ENCODE results near the gene BTBD10. TPM values are rescaled to one million over a fixed set of nuclear protein-coding genes. Genes with fewer than 3 reads are reported as not detected.
"Not testable (repeated sequence)": the region's sequence is repeated elsewhere in the genome, so short reads cannot be mapped to it uniquely, and the experiment has no call there.

BTBD10 gene
- total RNA-seq, 1 donor from 2014 or later = 126 TPM

DNA sequence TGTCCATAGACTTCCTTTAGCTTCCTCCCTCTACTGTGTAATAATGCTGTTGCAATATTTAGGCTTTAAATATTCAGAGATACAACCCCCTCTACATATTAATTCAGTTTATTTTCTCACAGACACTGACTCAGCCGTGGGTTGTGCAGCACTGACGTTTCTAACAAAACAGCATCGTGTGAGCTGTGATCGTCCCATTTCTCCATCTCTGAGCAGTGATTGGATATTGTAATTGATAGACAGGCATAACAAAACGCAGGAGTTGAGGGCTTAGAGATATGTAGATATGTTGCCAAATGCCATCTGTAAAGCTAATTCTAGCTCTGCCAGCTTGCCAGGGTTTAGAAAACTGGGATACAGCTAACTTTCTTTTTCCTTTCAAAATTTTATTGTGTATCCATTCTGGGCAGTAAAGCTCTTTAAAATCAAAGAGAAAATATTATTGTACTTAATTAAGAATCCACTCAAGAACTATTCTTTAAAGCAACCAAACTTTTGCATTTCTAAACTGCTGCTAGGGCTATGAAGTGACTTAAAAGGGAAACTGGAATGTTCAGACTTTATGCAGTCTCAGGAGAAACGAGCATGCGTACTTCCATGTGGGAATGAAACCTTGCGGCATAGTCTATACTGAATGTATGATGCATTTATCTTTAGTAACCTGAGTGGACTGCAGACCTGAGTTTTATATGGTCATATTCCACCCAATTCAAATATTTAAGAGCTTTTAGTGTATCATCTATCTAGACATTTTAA, 22.7 kb downstream of the BTBD10 start:
- DNase-seq (ENCODE audit: low read depth) = peak; percentile 96

DNA sequence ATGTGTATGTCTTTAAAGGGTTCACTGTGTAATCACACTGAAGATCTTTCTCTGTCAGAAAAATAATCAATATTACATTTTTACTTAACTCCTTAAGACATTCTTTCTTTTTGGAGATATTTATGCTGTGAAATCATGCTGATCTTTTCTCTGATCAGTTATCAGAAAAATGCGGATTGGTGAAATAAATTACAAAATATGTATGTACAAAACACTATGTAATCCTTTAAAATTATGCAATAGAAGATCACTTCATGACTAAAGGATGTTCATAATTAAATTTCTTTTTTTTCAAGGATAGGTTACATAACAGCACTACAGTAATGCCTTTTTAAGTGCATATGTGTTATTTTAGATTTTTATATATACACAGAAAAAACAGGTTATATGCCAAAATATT, 24.7 kb downstream of the BTBD10 start:
- DNase-seq (ENCODE audit: low read depth) = no peak

DNA sequence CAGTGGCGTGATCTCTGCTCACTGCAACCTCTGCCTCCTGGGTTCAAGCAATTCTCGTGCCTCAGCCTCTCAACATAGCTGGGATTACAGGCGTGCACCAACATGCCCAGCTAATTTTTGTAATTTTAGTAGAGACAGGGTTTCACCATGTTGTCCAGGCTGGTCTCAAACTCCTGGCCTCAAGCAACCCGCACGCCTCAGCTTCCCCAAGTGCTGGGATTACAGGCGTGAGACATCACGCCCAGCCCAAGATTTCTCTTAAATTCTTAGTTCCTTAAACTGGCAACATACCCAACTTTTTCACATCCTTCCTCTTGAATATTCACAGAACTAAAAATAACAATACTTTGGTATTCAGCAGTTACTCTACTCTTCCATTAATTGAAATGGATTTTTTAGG, 26.2 kb downstream of the BTBD10 start:
- DNase-seq (ENCODE audit: low read depth) = not testable (repeated sequence)

DNA sequence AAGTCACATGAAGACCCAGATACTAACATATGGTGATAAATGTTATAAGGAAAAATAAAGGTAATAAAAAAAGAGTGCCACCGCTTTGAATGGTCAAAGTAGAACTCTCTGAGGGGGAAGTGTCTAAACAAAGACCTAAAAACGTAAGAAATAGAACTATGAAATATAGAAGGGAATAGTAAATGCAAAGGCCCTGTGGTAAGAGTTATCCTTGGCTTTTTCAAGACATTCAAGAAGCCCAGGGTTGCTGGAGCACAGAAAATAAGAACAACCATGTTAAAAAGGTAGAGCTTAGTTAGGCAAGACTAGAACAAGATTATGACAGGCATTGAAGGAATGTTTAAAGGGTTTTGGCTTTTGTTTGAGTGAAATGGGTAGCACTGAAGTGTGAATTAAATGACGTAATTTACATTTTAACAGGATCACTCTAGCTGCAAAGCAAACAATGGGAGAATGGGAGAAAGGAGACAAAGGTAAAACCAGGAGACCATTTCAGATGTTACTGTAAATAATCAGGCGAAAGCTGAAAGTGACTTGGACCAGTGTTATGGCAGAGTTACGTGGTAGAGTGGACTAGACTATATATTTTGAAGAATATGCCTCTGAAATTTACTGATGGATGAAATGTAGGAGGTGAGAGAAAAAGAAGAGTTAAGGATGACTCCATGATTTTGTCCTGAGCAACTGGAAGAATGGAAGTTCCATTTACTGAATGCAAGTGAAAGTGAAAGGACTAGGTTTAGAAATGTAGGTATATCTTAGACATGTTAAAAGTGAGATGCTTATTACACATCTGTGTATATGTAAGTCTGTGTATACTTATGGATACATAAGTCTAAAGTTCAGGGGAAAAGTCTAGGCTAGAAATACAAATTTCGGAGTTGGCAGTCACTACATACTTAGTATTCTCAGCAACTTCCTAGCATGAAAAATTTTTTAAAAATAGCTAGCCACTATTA, 28.5 kb downstream of the BTBD10 start:
- DNase-seq (ENCODE audit: low read depth) = peak; percentile 96

DNA sequence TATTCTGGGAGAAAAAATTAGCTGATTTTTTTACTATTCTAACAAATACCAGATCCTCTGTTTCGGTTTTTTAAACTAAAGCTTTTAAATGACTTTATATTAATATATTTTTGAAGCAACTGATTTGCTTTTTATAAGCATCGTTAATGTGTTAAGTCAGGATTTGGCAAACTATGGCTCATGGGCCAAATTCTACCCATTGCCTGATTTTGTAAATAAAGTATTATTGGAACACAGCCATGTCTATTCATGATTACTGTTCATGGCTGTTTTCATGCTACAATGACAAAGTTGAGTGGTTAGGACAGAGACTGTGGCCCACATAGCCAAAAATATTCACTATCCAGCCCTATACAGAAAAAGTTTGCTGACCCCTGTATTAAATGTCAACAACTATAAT, 29.6 kb downstream of the BTBD10 start:
- no peak for DNase-seq (ENCODE audit: low read depth)

DNA sequence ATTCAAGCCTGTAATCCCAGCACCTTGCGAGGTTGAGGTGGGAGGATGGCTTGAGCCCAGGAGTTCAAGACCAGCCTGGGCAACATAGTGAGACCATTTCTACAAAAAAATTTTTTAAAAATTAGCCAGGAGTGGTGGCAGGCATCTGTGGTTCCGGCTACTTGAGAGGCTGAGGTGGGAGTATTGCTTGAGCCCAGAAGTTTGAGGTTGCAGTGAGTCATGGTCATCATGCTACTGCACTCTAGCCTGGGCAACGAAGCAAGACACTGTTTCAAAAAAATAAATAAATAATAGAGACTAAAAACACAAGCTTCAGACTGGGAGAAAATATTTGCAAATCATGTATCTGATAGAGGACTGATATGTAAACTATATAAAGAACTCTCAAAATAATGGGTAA, 33.2 kb downstream of the BTBD10 start:
- DNase-seq (ENCODE audit: low read depth) = peak; percentile 90

DNA sequence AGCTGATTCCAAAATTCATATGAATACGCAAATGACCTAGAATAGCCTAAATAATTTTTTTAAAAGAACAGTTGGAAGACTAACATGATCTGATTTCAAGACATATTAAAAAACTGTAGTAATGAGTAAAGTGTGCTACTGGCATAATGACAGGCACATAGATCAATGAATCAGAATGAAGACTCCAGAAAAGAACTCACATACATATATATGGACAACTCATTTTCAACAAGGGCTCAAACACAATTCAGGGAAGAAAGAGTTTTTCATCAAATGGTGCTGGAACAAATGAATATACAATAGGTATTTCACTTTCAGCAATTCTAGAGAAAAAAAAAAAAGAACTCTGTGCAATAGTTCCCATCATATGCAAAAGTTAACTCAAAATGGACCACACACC, 33.7 kb downstream of the BTBD10 start:
- DNase-seq (ENCODE audit: low read depth) = no peak

DNA sequence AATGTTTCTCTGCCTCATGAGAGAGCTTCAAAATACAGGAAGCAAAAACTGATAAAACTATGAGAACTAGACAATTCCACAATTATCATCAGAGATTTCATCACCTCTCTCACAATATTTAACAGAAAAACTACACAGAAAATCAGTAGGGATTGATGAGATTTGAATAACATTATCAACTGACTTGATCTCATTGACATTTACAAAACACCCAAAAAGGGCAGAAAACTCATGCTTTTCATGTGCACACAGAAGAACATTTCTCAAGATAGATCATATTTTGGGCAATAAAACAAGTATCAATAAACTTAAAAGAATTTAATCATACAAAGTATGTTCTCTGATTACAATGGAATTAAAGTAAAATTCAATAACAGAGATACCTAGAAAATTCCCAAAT, 35.6 kb downstream of the BTBD10 start:
- DNase-seq (ENCODE audit: low read depth) = no peak

DNA sequence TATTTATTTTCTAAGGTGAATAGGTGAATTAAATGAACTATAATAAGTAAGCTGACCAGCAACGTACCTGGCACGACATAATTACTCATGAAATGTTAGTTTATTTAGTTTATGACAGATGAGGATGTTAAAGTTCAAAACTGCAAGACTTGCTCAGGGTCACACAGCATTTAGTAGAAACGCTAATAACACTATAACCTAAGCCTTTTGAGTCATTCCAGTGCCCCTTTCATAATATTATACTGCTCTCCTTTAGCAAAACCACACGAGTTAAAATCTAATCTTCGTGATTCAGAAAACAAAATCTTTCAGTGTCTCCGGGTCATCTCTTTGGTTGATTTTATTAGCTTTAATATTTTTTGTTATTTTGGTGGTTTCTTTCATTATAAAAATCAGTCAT, 39.6 kb downstream of the BTBD10 start:
- DNase-seq (ENCODE audit: low read depth) = peak; percentile 62

DNA sequence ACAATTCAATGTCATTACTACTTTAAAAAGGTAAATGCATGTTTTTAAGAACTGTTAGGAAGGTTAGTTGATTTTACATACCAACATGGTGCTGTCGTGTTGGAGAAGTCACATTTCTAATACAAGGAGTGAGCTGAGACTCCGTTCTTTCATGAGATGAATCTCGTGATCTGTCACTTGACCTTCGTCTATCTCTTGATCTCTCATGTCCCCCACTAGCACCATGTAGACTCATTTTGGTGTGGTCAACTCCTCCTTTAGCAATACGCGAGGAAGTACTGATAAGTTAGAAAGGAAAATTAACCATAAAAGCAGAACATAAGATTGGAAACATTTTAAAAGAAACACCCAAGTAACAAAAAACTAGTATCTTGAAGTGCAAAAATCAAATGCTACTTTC, 41.5 kb downstream of the BTBD10 start:
- DNase-seq (ENCODE audit: low read depth) = no peak

DNA sequence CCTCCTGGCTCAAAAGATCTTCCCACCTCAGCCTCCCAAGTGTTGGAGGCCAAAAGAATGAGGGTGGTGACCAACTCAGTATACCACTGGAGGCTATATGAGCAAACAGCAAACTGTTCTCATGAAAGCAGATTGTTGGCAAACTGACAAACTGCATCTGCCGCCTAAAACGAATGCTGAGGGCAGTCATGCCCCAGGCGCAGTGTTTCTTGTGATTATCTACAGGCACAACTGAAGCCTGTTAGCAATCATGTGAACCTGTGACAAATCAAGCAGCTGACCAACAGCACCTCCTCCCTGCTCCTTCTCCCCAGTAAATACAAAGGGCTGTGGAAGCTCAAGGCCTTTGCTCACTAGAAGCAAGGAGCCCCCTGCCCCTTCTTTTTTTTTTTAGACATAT, 47.8 kb downstream of the BTBD10 start:
- no peak for DNase-seq (ENCODE audit: low read depth)

DNA sequence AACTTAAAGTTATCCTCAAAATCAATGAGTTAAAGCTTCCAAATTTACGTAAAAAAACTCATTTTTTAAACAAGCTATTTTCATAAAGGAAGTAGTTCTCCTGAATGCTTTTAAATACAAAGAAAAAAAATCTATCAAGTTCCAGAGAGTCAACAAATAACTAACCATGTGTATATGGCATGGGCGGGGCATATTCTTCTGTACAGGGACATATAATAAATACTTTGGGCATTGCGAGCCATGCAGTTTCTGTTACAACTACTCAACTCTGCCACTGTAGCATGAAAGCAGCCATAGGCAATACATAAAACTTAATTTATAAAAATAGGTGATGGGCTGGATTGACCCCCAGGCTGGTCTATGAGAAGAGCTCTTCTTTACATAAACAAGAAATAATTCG, 57.8 kb downstream of the BTBD10 start:
- DNase-seq (ENCODE audit: low read depth) = no peak

DNA sequence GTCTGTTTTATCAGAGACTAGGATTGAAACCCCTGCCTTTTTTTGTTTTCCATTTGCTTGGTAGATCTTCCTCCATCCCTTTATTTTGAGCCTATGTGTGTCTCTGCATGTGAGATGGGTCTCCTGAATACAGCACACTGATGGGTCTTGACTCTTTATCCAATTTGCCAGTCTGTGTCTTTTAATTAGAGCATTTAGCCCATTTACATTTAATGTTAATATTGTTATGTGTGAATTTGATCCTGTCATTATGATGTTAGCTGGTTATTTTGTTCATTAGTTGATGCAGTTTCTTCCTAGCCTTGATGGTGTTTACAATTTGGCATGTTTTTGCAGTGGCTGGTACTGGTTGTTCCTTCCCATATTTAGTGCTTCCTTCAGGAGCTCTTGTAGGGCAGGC, 64.7 kb downstream of the BTBD10 start:
- not testable (repeated sequence) for DNase-seq (ENCODE audit: low read depth)

DNA sequence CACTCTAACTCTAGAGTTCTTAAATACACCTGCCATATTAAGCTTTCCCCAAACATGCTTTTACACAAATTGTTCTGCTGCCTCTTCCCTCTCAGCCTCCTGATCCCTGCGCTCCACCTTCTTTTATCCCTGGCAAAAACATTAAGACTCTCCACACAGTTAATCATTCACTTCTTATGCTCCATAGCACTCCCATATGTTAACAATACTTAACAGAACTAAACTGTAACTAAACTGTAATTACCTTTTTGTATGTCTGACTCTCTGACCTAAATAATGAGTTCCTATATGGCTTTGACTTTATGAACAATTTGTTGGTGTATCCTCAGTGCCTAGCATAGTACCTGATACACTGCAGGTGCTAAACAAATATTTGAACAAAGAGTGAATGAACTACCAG, 71.8 kb downstream of the BTBD10 start:
- DNase-seq (ENCODE audit: low read depth) = peak; percentile 45

DNA sequence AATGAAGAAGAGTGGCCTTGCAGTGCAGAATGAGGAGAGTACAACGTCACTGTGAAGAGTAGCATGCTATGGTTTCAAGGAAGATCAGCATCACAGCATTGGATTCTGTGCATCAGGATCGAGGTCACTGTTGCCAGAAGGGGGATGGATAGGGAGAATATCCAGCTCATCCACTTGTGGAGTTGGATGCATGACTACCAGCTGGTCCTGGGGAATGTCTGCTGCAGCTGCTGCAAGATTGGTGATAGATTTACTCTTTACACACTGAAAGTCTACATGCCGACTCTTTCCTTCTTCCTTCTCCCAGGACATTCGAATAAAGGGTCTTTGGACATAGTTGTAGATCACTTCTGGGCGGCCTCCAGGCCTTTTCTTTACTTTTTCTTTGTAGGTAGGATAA, 74.3 kb downstream of the BTBD10 start:
- no peak for DNase-seq (ENCODE audit: low read depth)

DNA sequence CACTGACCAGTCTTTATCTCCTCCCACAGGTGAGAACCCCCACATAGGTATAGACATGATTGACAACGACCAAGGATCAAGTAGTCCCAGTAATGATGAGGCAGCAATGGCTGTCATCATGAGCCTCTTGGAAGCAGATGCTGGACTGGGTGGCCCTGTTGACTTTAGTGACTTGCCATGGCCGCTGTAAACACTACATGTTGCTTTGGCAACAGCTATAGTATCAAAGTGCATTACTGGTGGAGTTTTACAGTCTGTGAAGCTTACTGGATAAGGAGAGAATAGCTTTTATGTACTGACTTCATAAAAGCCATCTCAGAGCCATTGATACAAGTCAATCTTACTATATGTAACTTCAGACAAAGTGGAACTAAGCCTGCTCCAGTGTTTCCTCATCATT, 76.5 kb downstream of the BTBD10 start:
- DNase-seq (ENCODE audit: low read depth) = no peak

DNA sequence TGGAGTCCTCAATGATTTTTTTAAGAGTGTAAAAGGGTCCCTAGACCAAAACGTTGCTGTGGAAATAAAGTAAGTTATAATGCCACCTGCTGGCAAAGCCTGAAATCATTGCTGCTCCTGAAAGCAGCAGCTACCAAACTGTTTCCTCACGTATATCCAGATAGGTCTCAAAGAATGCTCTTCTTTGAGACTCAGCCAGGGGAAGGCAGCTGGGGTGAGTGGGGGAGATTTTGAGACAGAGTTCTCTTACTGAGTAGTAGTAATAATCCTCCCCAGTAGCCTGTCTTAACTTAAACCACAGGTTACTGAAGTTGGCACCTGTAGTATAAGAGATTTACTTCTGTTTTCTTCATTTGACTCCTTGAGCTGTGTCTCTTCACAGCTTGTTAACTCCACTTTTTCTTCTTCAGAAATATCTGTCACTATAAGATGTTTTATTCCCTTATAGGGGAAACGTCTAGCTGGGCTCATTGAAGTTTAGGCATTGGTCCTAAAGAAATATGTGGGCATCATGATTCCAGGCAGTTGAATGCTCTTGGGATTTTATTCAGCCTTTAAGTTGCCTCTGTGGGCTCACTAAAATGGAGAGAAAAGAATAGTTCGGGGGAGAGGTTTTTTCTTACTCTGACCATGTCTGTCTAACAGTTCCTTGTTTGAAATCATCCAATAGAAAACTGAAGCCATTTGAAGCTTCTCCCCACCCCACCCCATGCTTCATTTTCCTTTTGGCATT, 77.9 kb downstream of the BTBD10 start:
- DNase-seq (ENCODE audit: low read depth) = peak; percentile 49

DNA sequence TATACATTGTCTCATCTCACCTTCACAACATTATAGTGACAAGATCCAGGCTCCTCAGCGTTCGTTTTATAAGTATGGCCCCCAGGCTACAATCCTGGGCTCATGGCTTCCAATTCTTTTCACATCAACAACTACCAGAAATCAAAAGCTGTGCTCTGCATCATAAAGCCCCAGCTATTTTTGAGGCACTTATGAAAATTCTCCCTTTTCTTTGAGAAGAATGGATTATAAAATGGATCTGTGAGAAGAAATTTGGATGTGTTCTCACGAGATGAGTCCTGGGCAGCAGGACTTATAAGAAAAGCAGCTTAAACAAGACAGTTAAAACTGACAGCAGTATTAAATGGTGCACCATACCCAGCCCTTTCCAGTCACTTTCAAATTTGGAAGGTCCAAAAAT, 80.3 kb downstream of the BTBD10 start:
- DNase-seq (ENCODE audit: low read depth) = no peak

DNA sequence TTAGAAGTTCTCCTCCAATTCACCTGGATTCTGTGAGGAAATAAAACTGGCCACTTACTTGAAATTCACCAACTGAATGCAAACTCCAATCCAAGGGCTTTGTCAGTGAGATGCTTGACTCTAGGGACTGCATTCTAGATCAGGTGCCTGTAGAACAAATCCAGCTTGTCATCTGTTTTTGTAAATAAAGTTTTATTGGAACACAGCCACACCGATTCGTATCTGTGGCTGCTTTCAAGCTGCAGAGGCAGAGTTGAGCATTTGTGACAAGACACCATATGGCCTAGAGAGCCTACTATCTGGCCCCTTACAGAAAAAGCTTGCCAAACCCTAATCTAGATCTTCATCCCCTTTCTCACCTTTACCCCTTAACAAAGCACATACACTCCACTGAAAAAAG, 82.3 kb downstream of the BTBD10 start:
- DNase-seq (ENCODE audit: low read depth) = no peak

DNA sequence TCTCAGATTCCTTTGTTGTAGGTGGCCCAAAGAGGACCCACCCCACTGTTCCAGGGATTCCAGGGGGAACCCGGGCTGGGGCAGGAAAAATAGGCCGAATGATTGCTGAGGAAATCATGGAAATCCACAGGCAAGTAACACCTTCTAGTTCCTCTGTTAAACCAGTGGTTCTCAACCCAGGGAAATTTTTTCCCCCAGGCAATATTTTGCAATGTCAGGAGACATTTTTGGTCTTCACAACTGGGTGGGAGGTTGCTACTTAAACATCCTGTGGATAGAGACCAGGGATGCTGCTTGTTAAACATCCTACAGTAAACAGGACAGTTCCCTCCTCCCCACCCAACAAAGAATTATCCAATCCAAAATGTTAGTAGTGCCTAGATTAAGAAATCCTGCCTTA, 84.7 kb downstream of the BTBD10 start:
- no peak for DNase-seq (ENCODE audit: low read depth)

DNA sequence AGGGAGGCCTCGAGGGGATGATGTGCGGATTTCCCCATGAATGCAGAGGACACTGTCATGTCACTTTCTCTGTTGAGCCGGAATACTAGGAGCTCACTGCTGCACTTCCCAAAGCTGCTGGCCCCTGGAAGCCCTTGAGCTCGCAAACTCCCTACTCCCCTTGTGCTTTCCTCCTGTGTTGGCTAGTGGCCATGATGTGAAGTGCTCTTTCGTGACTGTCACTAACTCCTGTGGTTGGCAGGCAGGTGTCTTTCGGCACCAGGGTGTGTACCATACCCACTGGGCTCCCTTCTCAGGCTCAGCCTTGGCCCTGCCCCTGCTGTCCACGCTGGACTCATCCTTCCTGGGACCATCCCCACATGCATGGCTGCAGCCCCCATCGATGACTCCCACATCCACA, 86.2 kb downstream of the BTBD10 start:
- no peak for DNase-seq (ENCODE audit: low read depth)

DNA sequence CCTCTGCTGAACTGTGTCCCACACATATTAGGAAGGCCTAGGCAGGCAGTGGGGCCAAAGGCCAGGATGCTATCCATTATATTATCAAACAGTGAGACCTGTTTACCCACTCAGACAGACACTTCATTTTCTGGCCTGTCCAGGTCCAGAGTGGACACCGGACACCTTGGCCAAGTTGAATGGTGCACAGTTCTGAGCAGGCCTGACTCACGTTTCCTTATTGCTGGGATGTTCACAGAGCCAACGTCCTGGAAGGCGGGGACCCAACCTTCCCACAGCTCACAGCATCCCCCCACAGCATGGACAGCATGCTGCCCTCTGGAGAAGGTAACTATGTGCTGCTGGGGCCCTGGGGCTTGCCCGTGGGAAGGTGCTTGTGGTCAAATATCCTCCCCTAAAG, 86.6 kb downstream of the BTBD10 start:
- no peak for DNase-seq (ENCODE audit: low read depth)

Data from renal cortical epithelial cell (primary cell).